Fibroblast of the aortic adventitia (primary cell): ENCODE data around the gene MUC2. TPM values are rescaled to one million over a fixed set of nuclear protein-coding genes. Genes with fewer than 3 reads are reported as not detected.

Source experiments
- DNase-seq: peaks from one replicate; pipeline ENCODE4 v3.0.0-alpha.2; 2010; ENCODE audit warnings: low read depth
- H3K4me3 ChIP-seq: 2 replicates; pipeline ENCODE4 v1.5.1; 2011; ENCODE audit warnings: low read depth, mild to moderate bottlenecking, control low read depth, low read length, moderate library complexity
- total RNA-seq: library from RNA; depleted of rRNA; stranded (reverse); fragments of >200 nt; gene quantifications from 2 replicates; pipeline ENCODE4 v1.2.3, GENCODE V29; 2012; ENCODE audit warnings: low replicate concordance
- TF ChIP-seq, protein P1 (sequence below): IDR thresholded peaks from 2 replicates; pipeline ENCODE4 v1.5.1; 2011; ENCODE audit warnings: mild to moderate bottlenecking, low read length, control low read depth, inconsistent platforms; ENCODE audit not compliant: insufficient read depth

Gene MUC2
- total RNA-seq, 1 donor: not detected

DNA sequence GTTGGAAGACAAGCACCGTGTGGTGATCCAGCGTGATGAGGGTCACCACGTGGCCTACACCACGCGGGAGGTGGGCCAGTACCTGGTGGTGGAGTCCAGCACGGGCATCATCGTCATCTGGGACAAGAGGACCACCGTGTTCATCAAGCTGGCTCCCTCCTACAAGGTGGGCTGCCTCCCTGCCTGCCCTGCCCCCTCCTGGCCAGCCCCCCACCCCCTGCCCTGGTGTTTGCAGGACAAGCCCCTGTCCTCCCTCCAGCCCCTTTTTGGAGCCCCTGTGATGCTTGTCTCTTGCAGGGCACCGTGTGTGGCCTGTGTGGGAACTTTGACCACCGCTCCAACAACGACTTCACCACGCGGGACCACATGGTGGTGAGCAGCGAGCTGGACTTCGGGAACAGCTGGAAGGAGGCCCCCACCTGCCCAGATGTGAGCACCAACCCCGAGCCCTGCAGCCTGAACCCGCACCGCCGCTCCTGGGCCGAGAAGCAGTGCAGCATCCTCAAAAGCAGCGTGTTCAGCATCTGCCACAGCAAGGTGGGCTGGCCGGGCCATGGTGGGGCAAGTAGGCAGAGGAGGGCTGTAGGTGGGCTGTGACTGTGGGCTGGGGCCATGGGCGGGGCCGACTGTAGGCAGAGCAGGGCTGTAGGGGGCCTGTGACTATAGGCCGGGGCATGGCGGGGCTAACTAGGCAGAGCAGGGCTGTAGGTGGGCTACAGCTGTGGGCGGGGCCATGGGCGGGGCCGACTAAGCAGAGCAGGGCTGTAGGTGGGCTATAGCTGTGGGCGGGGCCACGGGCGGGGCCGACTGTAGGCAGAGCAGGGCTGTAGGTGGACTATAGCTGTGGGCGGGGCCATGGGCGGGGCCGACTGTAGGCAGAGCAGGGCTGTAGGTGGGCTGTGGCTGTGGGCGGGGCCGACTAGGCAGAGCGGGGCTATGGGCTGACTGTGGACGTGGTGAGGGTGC is 13.6 kb downstream of the MUC2 start:
- TF ChIP-seq, protein P1, sequence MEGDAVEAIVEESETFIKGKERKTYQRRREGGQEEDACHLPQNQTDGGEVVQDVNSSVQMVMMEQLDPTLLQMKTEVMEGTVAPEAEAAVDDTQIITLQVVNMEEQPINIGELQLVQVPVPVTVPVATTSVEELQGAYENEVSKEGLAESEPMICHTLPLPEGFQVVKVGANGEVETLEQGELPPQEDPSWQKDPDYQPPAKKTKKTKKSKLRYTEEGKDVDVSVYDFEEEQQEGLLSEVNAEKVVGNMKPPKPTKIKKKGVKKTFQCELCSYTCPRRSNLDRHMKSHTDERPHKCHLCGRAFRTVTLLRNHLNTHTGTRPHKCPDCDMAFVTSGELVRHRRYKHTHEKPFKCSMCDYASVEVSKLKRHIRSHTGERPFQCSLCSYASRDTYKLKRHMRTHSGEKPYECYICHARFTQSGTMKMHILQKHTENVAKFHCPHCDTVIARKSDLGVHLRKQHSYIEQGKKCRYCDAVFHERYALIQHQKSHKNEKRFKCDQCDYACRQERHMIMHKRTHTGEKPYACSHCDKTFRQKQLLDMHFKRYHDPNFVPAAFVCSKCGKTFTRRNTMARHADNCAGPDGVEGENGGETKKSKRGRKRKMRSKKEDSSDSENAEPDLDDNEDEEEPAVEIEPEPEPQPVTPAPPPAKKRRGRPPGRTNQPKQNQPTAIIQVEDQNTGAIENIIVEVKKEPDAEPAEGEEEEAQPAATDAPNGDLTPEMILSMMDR: no peak
- DNase-seq: no peak
- H3K4me3 ChIP-seq: no peak overlapping the region

DNA sequence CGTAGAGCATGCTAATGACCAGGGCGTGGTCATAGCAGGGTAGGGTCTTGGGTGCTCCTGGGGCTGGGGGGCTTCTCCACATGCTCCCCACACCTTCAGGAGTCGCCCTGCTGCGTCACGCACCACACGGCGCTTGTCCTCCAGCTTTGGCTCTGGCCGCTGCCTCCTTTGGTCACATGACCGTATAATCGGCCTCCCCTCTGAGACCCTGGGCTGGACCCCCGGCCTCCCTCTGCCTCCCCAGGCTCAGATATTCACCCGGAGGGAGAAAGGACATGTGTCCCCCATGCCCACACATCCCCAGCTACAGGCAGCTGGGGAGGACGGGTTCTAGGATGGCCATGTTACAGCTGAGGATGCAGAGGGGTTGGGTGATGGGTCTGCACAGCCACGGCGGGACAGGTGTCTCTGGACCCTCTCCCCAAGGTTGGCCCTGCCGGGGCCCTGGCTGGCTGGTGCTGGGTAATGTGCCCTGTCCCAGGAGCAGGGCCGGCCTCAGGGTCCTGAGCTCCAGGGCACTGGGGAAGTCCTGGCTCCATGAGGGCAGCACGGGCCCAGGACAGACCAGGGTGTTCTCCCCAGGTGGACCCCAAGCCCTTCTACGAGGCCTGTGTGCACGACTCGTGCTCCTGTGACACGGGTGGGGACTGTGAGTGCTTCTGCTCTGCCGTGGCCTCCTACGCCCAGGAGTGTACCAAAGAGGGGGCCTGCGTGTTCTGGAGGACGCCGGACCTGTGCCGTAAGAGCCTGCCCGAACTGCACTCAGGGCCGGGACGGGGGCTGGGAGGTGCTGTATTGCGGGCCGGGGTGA is 14.5 kb downstream of the MUC2 start:
- TF ChIP-seq, protein P1: no peak
- no peak overlapping the region for H3K4me3 ChIP-seq
- no peak for DNase-seq

DNA sequence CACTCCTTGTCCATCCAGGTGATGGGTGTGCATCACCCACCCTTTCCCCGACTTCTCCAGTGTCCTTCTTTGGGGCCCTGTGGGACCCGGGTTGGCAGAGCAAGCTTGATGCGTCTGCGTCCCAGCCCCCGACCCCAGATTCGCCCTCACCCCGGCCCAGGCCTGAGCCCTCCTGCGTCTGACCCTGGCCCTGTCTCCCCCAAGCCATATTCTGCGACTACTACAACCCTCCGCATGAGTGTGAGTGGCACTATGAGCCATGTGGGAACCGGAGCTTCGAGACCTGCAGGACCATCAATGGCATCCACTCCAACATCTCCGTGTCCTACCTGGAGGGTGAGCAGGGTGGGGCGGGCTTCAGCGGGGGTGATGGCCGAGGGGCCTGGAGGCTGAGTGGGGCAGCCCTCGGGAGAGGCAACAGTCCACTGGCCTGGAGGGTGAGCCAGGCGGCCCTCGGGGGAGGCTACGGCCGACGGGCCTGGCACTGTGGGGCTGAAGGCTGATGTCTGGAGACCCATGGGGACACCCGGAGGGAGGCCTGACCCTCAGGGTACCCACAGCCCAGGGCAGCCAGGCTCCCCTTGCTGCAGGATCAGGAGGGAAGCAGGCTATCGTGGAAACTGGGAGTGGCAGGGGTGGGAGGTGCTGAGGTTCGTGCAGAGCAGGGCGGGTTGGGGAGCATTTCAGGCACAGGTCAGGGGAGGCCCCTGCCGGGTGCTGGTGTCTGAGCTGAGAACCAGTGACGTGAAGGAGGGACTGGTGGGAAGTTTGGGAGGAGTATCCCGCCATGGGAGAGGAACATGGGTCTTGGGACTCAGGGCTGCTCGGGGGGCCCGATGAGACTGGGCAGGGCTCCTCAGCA is 15.3 kb downstream of the MUC2 start:
- no peak for DNase-seq
- TF ChIP-seq, protein P1: no peak

DNA sequence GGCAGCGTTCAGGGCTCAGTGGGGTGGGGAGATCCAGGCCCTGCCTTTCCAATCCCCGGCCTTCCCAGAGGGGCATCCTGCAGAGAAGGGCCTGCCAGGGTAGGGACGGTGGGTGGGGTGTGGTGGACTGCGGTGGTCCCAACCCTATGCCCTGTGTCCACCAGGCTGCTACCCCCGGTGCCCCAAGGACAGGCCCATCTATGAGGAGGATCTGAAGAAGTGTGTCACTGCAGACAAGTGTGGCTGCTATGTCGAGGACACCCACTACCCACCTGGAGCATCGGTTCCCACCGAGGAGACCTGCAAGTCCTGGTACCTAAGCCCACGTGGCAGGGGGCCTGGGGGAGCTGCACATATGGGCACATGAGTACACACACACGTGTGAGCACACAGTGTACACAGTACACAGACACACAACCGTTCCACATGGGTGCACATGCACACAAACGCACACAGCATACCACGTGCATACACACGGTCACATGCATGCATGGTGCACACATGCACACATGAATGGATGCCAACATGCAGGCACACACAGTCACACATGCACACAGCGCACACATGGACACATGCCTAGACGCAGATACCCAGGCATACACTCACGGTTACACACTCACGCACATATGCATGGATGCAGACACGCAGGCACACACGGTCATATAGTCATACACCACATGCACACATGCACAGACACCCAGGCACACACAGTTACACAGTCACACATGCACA is 16.1 kb downstream of the MUC2 start:
- H3K4me3 ChIP-seq: no peak overlapping the region
- no peak for DNase-seq
- TF ChIP-seq, protein P1: no peak

More for the DNA sequence above, 15.3 kb downstream of the MUC2 start:
- no peak overlapping the region for H3K4me3 ChIP-seq

- no peak overlapping the region for H3K4me3 ChIP-seq
- DNase-seq: no peak
- TF ChIP-seq, protein P1: no peak
These were observed 16.8 kb downstream of the MUC2 start for GRCh38 chr11:1091332-1092083.
